GM19397 (cell line): ENCODE data around the gene SLF1.
"Not testable (repeated sequence)": the region's sequence is repeated elsewhere in the genome, so short reads cannot be mapped to it uniquely, and the experiment has no call there.

Source experiments
- ATAC-seq: cut with Tn5 transposase; IDR thresholded peaks from one replicate; pipeline ENCODE4 v1.9.1; 2021; ENCODE audit warnings: mild to moderate bottlenecking, moderate library complexity; ENCODE audit not compliant: unreplicated experiment

Gene SLF1

DNA sequence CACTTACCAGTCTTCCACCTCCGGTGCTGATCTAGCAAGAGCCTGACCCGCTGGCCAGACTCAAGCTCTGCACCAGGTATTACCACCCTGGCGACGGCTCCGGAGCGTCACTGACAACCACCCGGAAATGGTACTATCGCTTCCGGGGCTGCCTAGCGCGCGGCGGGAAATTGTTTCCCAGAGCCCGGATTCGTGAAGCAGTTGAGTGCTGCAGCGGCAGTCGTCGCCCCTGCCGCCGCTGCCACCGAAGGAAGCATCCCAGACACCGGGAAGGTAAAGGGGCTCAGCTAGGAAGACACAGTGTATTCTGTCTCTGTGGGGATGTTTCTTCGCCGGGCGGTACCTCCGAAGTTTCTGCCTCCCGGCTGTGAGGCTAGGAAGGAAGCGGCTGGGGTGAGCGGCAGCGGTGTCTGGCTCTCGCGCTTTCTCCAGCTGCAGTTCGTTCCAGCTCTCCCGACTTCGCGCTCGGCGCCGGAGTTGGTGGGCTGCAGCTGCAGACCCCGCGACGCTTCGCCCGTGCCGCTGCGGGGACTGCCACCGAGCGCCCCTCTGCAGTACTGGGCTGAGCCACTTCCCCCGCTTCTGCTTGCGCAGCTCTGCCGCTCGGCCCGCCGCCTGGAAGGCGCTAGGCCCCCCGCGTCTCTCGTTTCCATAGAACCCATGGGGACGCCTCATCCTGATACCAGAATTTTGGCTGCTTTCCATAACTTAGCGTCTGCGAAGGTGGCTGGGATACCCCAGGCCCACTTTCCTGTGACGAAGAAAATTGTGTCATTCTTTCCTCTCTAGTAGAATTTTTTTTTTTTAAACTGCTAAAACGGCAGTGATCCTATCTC is at the start of gene SLF1, which contains the start of gene KIAA0825:
Gene SLF1 (plus strand): TSS at position 177 of the 836 bp plus-strand sequence. CDS start 10,142 bp downstream, outside the sequence.
Gene KIAA0825 (minus strand): TSS at position 112 of the 836 bp plus-strand sequence. CDS start 81,478 bp downstream, outside the sequence.
- peak; percentile 97 for ATAC-seq

DNA sequence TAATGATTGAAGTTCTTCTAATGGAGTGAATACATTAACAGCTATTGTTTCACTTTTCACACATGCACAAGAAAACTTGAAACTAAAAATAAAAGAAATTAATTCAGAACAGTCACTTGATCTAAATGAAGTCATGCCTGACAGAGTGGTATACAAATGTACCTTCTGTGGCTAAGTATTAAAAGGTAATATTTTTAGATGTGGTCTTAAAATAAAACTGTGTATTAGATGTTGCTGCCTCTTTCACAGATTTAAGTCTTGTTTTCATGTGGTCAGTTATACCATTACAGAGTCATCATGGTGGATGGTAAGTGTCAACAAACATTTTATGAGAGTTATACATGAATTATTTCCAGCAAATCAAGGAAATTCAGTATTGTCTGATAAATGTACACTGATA is 47.1 kb upstream of the SLF1 start:
- ATAC-seq = no peak

DNA sequence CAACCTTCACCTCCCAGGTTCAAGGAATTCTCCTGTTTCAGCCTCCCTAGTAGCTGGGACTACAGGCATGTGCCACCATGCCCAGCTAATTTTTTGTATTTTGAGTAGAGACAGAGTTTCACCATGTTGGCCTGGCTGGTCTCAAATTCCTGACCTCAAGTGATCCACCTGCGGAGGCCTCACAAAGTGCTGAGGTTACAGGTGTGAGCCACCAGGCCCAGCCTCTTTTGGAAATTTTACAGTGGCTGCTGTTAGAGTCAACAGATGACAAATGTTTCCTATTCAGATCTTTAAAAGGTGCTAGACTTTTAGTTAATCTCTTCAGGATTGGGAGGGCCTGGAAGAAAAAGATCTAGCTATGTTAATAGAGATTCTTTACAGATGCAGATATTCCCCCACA is 45.1 kb upstream of the SLF1 start:
- not testable (repeated sequence) for ATAC-seq

DNA sequence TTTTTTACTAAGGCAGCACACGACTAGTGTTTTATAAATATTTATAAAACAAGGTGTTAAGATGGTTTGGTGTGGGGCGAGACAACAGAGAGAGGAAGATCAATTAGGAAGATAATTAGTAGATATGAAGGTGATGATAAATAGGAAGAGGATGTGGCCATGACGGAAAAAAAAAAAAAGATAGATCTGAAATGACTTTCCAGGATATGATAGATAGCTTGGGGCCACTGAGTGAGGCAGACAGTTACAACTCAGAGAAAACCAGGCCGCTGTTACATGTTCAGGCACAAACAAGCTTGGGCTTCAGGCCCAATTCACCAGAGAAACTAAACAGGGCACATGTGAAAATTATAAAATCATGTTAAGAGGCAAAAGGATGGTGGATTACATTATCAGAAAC is 43.3 kb upstream of the SLF1 start:
- ATAC-seq = no peak

DNA sequence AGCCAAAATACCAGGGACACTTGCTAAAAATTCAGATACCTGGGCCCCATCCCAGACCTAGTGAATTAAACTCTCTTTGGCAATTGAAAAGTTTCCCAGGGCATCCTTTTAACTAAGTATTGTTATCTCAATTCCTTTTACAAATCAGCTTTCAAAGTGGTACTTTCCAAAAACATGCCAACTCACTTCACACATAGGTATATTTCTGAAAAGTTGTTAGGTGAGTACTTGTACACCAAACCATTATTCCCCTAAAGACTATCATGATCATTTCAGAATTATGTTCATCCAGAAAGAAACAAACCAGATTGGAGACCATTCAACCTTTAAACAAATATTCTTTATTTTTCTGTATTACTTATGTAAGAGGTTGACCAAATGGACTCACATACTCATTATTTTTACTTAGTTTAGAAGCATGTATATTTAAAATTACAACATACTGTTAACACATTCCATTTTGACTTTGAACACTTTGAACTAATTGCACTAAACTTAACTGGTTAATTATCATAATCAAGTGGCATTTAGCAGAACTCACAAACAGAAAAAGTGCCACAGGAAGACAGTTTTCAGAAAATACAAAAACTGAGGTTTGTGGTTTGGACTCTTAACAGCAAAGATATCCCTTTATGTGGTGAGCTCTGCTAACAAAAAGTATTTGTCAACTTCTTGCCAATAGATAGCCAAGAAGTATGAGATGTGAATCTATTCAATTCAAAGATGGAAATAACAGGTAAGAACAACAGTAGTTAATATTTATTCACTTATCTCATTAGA is 40.8 kb upstream of the SLF1 start:
- ATAC-seq = peak; percentile 73

DNA sequence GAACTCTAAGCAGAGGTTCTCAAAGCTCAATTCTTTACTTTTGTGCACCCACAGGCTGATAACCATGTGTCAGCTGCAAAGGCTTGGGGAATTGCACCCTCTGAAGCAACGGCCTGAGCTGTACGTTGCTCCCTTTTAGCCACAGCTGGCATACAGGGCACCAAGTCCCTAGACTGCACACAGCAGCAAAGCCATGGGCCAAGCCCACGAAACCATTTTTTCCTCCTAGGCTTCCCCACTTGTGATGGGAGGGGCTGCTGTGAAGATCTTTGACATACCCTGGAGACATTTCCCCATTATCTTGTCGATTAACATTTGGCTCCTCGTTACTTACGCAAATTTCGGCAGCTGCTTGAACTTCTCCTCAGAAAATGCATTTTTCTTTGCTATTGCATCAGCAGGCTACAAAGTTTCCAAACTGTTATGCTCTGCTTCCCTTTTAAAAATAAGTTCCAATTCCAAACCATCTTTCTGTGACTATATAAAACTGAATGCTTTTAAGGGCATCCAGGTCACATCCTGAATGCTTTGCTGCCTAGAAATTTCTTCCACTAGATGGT is 23.1 kb upstream of the SLF1 start:
- ATAC-seq = no peak

DNA sequence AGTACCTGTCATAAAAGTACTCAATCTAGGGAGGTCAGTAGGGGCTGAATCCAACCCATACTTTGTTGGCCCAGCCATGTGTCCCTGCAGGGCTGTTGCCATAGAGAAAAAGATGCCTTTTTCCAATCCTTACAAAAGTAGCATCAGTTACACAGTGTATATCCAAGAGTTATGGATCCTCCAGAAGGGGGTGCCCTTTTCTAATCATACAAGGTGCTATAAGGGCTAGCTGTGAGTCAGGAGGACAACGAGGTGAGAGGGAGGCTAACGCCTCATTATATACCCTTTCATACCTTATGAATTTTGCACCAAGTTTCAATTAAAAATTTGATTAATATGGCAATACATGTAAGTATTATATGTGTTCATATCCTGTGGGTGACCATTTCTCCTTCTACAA is 4.9 kb upstream of the SLF1 start:
- no peak for ATAC-seq

DNA sequence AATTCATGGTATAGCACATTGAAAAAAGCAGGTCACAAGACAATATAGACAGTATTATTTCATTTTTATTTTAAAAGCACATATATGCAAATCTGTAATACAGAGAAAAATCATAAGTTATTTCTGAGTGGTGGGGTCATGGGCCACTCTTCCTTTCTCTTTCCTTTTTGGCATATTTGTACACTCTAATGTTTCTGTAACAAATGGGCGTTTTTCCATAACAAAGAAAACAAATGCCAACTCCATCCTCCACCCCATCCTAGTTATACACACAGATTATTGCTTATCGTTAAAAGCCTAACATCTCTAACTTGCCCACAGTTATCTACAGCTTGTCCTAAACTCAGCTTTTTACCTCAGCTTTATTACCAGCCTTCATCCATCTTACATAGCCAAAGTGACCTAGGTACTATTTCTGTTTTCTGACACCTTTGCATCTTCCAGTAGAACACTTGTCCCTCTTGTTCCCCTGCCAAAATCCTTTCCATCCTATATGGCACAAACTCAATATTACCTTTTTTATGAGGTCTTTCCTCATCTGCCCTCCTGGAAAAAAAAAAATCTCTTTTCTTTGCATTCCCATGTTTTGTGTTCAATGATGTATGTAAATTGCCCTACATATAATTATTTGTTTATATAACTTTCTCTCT is 4.2 kb upstream of the SLF1 start:
- ATAC-seq = no peak

DNA sequence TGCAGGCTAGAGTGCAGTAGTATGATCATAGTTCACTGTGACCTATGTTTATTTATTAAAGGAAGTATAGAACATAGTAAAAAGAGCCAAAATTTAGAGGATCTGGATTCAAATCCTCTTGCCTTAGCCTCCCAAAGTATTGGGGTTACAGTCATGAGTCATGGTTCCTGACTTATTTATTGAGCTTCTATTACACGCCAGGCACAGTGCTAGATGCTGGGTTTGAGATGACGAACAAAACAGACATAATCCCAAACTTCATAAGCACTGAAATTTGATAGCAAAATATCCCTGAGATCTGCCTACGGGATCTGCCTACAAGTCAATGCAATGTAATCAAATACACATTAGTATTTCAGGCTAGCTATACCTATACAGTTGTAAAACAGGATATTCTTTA is 2.6 kb upstream of the SLF1 start:
- ATAC-seq = no peak

DNA sequence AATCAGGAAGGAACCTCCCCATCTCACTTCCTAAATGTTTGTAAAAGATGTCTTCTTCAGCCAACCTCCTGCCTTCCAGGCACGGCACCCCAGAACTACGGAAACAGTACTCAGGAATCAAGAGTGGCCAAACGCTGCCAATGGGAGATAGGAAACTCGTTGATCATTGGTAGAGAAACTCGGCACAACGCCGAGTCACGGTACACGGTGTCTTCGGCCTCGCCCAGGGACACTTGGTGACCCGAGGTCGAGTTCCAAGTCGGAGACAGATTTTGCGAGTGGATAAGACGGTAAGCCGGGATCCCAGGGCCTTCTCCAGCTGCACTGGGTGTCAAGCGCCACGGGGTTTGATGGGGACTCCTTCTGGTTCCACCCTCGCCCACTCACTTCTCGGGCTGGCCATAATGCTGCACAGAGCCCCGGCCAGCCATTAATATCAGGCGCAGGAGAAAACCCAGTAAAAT is 408 bp upstream of the SLF1 start:
- peak; percentile 35 for ATAC-seq

DNA sequence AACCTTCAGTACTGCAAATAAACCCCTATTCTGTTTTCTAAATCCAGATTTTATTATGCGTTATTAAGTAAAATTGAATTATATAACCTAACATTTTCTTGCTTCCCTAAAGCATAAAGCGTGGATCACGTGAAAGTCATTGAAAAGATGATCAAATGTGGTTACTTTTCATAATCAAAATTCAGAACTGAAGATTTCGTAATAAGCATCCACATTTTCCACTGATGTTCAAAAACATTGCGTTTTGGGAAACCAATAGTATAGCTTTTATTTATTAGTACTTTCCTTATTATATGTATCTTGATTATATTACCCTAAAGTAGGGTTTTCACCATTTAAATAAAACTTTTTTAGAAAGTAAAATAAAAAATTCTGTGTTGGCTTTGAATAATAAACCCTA is 1.8 kb downstream of the SLF1 start:
- ATAC-seq = no peak

DNA sequence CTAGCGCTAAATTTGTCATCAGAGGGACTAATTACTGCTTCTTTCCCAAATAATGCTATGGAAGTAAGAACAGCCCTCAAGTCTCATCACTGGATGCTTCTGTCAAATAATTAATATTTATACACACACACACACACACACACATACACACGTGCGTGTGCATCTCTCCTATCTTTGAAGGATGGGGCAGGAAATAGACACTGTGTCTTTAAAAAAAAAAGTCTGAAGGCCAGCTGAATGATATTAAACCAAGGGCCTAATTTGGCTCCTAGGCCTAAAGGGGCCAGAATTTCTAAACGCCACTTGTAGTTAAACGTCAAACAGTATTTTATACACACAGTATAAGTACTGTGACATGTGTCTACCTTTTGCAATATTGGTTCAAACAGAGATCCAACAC is 3.3 kb downstream of the SLF1 start:
- no peak for ATAC-seq

DNA sequence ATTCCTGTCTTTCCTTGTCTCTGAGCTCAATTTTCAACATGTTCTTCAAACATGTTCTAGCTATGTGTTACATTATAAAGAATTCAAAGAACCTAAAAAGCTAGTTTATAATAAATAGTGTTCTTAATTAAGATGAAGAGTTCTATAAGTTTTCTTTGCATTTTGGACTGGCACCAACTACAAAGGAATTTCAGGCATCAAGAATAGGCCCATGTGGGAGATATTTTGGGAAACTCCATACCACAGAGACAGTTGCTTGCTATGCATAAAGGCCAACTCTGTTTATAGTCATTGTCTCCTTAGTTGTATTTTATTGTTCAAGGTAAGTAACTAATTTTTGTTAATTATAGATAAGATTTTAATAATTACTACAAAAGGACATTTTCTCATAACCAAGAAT is 4.5 kb downstream of the SLF1 start:
- no peak for ATAC-seq

DNA sequence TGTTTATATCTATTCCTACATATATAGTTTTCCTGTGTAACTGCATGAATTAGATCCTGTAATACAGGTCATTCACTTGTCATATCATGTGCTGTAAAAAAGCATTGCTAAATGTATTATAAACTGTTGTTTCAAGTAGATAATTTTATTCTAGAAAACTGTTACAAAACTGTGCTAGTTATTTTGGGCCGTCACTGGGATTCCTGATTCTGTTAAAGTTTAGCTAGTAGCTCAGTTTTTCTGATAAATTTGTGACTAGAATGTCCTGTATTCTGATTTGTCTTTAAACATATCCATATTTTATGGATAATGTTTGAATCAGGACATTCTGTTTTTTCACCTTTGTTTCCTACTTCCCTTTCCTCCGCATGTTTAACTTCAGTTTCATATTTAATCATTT is 5.4 kb downstream of the SLF1 start:
- no peak for ATAC-seq

DNA sequence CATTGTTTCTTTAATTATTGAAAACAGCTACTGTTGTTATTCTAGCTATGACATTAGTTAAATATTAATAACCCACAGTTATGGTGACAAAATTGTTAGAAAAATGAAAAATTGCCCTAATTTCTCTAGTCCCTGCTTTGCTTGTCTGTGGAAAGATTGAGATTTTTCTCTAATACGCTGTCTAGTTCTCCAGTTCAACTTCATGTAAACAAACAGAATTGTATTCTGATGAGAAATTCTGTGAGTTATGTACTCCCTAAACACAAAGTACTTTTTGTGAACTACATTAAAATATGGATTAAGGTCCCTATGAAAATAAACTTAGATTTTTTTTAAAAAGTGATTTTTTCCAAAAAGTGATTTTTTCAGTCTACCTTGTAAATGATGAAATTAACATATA is 8.7 kb downstream of the SLF1 start:
- no peak for ATAC-seq

DNA sequence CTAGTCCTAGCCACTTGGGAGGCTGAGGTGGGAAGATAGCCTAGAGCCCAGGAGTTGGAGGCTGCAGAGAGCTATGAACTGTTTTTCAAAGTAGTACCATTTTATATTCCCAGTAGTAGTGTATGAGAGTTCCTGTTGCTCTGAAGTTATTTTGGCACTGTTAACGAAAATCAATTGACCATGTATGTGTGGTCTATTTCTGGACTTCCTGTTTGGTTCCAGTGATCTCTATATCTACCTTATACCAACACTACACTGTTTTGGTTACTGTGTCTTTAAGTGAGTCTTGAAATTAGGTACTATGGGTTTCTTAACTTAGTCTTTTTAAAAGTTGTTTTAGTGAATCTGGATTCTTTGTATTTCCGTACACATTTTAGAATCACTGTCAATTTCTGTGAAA is 13.6 kb downstream of the SLF1 start:
- peak; percentile 99 for ATAC-seq

DNA sequence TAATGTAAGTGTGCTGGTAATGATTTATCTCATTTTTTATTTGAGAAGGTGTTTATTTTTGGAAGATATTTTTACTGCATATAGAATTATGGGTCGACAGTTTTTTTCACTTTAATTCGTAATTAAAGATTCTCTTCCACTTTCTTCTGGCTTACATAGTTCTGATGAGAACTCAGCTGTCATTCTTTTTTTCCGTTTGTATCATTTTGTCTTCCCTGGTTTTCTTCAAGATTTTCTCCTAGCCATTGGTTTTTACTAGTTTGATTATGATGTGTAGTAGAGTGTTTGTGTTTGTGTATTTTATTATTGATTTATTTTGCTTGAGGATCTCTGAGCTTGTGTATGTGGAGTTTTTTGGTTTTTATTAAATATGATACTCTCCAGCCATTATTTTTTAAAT is 21.7 kb downstream of the SLF1 start:
- no peak for ATAC-seq

DNA sequence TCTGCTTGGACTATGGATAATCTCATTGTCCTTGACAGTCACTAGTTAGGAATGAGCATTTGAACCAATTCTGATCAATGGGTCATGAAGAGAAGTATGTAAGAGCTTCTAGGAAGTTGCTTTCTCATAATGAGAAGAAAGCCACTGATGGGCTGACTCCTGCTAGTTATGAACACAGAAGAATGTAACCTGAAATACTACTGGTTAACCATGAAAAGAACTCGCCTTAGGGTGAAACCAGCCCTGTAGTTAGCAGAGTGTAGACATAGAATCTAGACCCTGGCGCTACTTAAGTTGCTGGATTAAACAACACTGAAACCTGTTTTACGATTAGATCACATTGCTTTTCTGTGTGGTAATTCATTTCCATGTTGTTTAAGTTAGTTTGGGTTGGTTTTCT is 26.6 kb downstream of the SLF1 start:
- ATAC-seq = no peak

DNA sequence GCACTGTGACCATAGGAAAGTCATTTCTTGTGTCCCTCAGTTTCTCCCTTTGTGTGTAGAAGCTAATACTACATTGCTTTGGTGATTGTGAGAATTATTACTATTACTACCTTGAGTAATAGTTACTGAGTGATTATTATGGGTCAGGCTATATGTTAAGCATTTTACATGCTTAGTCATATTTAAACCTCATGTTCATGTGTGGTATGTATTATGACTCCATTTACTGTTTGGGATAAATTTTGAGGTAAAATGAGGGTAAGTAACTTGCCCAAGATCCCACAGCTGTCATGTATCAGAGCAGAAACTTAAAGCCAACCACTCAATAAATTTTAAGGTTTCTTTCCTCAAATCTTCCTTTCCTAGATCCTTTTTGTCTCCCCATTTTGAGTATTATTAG is 28.3 kb downstream of the SLF1 start:
- no peak for ATAC-seq

DNA sequence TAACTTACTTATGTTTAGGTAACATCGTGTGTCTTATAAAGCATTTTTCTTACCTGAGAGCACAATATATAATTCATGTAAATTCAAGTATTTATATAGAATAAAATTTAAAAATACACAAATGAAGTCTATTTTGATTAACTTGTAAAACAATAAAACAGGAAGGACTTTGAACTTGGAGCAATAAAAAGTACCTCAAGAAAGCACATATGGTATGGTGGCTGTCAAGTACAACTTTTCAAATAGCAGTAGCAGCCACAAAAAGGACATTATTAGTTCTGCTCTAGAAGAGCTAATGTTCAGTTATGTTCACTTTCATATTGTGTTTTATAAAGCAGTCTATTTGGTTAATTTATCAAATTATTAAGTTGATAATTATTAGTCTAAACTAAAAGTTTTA is 31.4 kb downstream of the SLF1 start:
- no peak for ATAC-seq

DNA sequence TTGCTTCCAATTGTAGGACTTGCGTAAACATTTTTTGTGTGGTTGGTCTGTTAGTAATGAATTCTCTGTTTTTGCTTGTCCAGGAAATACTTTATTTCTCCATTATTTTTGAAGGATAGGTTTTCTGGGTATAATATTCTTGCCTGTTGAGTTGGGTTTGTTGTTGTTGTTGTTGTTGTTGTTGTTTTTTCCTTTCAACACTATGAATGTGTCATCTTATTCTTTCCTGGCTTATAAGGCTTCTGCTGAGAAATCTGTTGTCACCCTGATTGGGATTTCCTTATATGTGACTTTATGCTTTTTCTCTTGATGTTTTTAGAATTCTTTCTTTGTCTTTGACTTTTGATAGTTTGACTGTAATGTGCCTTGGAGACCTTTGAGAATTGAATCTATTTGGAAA is 39.8 kb downstream of the SLF1 start:
- ATAC-seq = no peak
